ENCODE results near the gene CACHD1. TPM values are rescaled to one million over a fixed set of nuclear protein-coding genes. Genes with fewer than 3 reads are reported as not detected.
"Not testable (repeated sequence)": the region's sequence is repeated elsewhere in the genome, so short reads cannot be mapped to it uniquely, and the experiment has no call there.

The CACHD1 gene
- polyA plus RNA-seq, 3 donors from 2014 or later, result not detected

GRCh38 chr1:64594446-64594845 lies 124.5 kb downstream of the CACHD1 start:
- H3K4me1 Mint-ChIP-seq, result no peaks in the 10 kb centered on the region
- H3K27ac Mint-ChIP-seq, result no peak overlapping the region
- no peak overlapping the region for H3K4me3 Mint-ChIP-seq
- H3K36me3 Mint-ChIP-seq, result no peaks in the 10 kb centered on the region
- DNase-seq, result no peak
- H3K27me3 Mint-ChIP-seq (ENCODE audit: low read depth in 3 of 3), result peaks cover 4 to 7% (median 6%) of the 10 kb centered on the region in 3 donors
- no peaks in the 10 kb centered on the region for H3K9me3 Mint-ChIP-seq

DNA sequence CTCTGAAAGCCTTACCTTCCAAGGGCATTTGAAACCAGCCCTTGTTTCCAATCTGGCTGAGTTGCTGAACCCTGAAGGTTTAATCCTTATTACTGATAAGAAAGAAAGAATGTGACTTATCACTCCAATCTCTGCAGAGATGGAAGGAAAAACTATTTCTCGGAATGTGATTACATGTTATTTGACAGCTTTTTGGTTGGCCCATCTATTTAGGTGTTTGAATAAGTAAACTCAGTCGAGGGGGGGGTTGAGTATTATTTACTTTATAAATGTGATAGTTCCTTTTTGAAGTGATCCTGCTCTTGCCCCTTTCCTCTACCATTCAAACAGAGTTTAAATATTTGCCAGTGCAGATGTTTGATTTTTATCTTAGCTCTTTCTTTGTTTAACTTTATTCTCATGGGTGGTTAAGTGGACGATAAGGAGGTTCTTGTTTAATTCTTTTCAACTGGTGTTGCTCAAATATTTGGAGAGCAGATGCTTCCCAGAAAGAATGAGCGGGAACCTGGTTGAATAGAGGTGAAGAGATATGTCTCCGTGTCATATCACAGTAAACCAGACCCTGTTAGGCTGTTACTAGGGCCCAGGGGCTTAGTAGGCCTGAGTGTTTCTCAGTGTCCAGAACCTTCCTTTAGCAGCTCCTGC lies 126.1 kb downstream of the CACHD1 start:
- no peak for DNase-seq
- Mint-ChIP-seq H3K4me1 (no peaks in the 10 kb centered on the region), H3K9me3 (no peaks in the 10 kb centered on the region), H3K36me3 (no peaks in the 10 kb centered on the region), H3K27me3 (ENCODE audit: low read depth in 3 of 3) (peaks cover 5 to 7% (median 6%) of the 10 kb centered on the region in 3 donors), H3K4me3 (no peak overlapping the region), H3K27ac (no peak overlapping the region)

GRCh38 chr1:64597113-64597512 lies 127.2 kb downstream of the CACHD1 start:
- H3K36me3 Mint-ChIP-seq, result no peaks in the 10 kb centered on the region

DNA sequence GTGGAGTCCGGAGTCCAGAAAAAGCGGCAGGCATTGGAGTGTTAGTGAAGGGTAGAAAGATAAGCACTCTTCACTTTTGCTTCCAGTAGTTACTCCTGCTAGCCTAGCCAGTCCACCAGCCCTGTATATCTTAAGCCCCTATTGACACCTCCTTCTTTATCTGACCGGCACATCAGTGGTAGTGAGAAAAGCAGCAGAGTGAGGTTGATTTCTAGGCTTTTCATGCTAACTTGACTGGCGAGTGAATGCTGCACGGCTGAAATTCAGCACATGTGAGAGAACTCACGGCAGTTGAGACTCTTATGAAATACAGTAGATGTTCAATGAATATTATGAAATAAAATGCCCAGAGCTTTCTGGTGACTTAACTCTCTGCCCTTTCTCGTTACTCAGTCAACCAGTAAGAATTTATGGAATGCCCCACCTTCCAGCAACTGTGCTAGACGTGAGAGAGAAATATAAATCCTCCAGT lies 128.2 kb downstream of the CACHD1 start:
- Mint-ChIP-seq H3K9me3 (no peaks in the 10 kb centered on the region), H3K36me3 (no peaks in the 10 kb centered on the region), H3K4me3 (no peak overlapping the region), H3K27me3 (ENCODE audit: low read depth in 3 of 3) (peaks cover 1 to 6% (median 4%) of the 10 kb centered on the region in 3 donors), H3K27ac (no peak overlapping the region), H3K4me1 (no peaks in the 10 kb centered on the region)
- DNase-seq, result no peak

More at GRCh38 chr1:64597113-64597512, 127.2 kb downstream of the CACHD1 start:
- DNase-seq, result no peak
- Mint-ChIP-seq H3K27ac (no peak overlapping the region), H3K4me1 (no peaks in the 10 kb centered on the region), H3K9me3 (no peaks in the 10 kb centered on the region), H3K4me3 (no peak overlapping the region), H3K27me3 (ENCODE audit: low read depth in 3 of 3) (peaks cover 1 to 10% (median 4%) of the 10 kb centered on the region in 3 donors)

DNA sequence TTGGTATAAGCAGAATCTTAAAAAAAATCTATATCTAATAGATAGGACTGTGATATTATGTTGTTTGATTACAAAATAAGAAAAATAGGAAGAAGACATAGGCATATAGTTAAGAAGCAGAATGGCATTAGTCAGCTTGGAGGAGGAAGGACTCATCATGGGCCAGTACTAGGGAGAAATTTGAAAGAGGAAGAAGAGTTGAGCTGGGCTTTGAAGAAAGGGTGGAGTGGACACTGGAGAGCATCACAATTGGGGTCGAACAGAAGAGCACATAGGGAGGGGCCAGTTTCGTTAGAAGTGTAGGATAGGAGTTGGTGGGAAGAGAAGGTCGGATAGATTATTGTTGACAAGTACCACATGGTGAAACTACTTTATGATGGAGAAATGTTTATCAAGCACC lies 129.3 kb downstream of the CACHD1 start:
- Mint-ChIP-seq H3K27ac (no peak overlapping the region), H3K9me3 (no peaks in the 10 kb centered on the region), H3K36me3 (no peaks in the 10 kb centered on the region), H3K27me3 (ENCODE audit: low read depth in 3 of 3) (peaks cover 1 to 6% (median 4%) of the 10 kb centered on the region in 3 donors), H3K4me3 (no peak overlapping the region), H3K4me1 (no peaks in the 10 kb centered on the region)
- no peak for DNase-seq

- peaks cover 0 to 6% (median 4%) of the 10 kb centered on the region in 3 donors for H3K27me3 Mint-ChIP-seq (ENCODE audit: low read depth in 3 of 3)
- no peaks in the 10 kb centered on the region for H3K36me3 Mint-ChIP-seq
- no peak for DNase-seq
- H3K4me1 Mint-ChIP-seq, result no peaks in the 10 kb centered on the region
- H3K4me3 Mint-ChIP-seq, result no peak overlapping the region
- no peaks in the 10 kb centered on the region for H3K9me3 Mint-ChIP-seq
- no peak overlapping the region for H3K27ac Mint-ChIP-seq
These were observed 131.3 kb downstream of the CACHD1 start for GRCh38 chr1:64601207-64601606.

DNA sequence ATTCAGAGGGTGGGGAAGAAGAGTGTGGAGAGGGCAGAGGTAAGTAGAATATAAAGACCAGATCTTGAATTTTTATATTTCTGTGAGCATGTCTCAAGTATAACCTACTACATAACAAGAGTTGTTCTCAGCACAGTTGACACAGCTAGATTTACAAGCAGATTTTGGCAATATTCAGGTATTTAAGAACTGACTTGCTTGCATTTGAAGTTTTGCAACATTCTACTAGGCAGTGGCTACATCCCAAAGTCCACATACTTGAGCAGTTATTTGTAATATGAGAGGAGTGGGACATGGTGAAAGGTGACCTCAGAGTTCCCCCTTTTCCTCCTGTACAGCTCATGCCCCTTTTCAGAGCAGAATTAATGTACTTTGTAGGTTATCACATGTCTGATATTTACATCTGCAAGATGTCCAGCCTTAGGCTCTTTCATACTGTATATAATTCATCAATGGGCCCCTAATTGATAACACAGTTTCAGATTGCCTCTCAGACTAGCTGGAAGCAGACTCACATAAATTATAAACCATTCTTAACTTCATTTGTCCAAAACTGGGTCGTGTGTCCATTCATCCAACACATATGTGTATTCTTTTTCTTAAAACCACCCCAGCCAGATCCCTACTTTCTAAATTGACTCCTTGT lies 138.2 kb downstream of the CACHD1 start:
- Mint-ChIP-seq H3K27ac (no peak overlapping the region), H3K9me3 (no peaks in the 10 kb centered on the region), H3K4me3 (no peak overlapping the region), H3K4me1 (no peaks in the 10 kb centered on the region), H3K36me3 (no peaks in the 10 kb centered on the region), H3K27me3 (ENCODE audit: low read depth in 3 of 3) (peaks cover 0 to 5% (median 0%) of the 10 kb centered on the region in 3 donors)
- no peak for DNase-seq

GRCh38 chr1:64608651-64609048 lies 138.7 kb downstream of the CACHD1 start:
- no peak for DNase-seq
- H3K4me1 Mint-ChIP-seq, result no peaks in the 10 kb centered on the region

DNA sequence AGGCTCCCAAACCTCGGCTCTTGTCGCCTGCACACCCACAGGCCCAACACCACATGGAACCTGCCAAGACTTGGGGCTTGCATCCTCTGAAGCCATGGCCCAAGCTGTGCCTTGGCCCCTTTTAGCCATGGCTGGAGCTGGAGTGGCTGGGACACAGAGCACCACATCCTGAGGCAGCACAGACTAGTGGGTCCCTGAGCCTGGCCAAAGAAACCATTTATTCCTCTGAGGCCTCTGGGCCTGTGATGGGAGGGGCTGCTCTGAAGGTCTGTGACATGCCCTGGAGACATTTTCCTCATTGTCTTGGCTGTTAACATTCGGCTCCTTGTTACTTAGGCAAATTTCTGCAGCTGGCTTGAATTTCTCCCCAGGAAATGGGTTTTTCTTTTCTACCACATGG lies 141.0 kb downstream of the CACHD1 start:
- H3K9me3 Mint-ChIP-seq, H3K4me3 Mint-ChIP-seq, DNase-seq, H3K36me3 Mint-ChIP-seq, H3K4me1 Mint-ChIP-seq, H3K27ac Mint-ChIP-seq: not testable (repeated sequence)
- H3K27me3 Mint-ChIP-seq (ENCODE audit: low read depth in 3 of 3), result peaks cover 3 to 10% (median 4%) of the 10 kb centered on the region in 3 donors

More at GRCh38 chr1:64608651-64609048, 138.7 kb downstream of the CACHD1 start:
- peaks cover 0 to 5% (median 2%) of the 10 kb centered on the region in 3 donors for H3K27me3 Mint-ChIP-seq (ENCODE audit: low read depth in 3 of 3)
- peaks cover 0 to under 1% (median 0%) of the 10 kb centered on the region in 6 donors for H3K9me3 Mint-ChIP-seq
- H3K27ac Mint-ChIP-seq, result no peak overlapping the region
- no peaks in the 10 kb centered on the region for H3K36me3 Mint-ChIP-seq
- no peak overlapping the region for H3K4me3 Mint-ChIP-seq

- no peaks in the 10 kb centered on the region for H3K36me3 Mint-ChIP-seq
These were observed 146.1 kb downstream of the CACHD1 start for GRCh38 chr1:64616039-64616438.

GRCh38 chr1:64623750-64624191 lies 153.8 kb downstream of the CACHD1 start:
- Mint-ChIP-seq H3K9me3 (peaks cover 0 to 2% (median 0%) of the 10 kb centered on the region in 6 donors), H3K27ac (no peak overlapping the region), H3K36me3 (no peaks in the 10 kb centered on the region), H3K27me3 (ENCODE audit: low read depth in 3 of 3) (peaks cover 0 to 3% (median 0%) of the 10 kb centered on the region in 3 donors), H3K4me1 (peaks cover 0 to 11% of the 10 kb centered on the region in 2 donors), H3K4me3 (no peak overlapping the region)
- DNase-seq, result no peak

More at GRCh38 chr1:64616039-64616438, 146.1 kb downstream of the CACHD1 start:
- Mint-ChIP-seq H3K27me3 (ENCODE audit: low read depth in 3 of 3) (peaks cover 3 to 12% (median 4%) of the 10 kb centered on the region in 3 donors), H3K9me3 (peaks cover 0 to 4% (median 0%) of the 10 kb centered on the region in 6 donors), H3K4me3 (no peak overlapping the region), H3K4me1 (no peaks in the 10 kb centered on the region), H3K27ac (no peak overlapping the region)
- no peak for DNase-seq

DNA sequence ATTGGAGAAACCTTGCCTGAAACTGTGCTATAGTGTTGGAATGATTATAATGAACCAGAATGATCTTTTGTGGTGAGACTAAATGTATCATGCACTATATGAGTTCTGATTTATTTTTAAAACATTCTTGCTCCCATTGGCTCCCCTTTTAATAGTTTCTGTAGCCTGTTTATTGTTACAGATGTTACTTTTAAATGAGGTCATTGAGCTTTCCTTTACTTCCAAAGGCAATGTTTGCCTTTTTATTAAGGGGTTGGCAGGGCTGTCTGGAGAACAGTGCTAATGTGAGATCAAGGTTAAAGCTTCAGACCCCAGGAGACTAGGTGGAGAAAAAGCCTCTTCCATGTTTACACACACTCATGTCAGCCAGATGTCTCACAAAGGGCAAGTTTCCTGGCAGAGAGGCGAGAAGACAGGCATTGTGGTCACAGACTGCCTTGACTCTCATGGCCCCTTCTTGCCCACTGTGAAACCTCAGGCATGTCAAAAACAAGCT lies 154.3 kb downstream of the CACHD1 start:
- H3K36me3 Mint-ChIP-seq, result no peaks in the 10 kb centered on the region
- no peak overlapping the region for H3K27ac Mint-ChIP-seq
- DNase-seq, result peak in 1 of 3 donors; percentile 3
- peaks cover 0 to 11% of the 10 kb centered on the region in 2 donors for H3K4me1 Mint-ChIP-seq
- peak overlapping the region in 1 of 5 donors; percentile 3 for H3K4me3 Mint-ChIP-seq
- peaks cover 0 to 2% (median 0%) of the 10 kb centered on the region in 6 donors for H3K9me3 Mint-ChIP-seq
- peaks cover 0 to 3% (median 0%) of the 10 kb centered on the region in 3 donors for H3K27me3 Mint-ChIP-seq (ENCODE audit: low read depth in 3 of 3)

DNA sequence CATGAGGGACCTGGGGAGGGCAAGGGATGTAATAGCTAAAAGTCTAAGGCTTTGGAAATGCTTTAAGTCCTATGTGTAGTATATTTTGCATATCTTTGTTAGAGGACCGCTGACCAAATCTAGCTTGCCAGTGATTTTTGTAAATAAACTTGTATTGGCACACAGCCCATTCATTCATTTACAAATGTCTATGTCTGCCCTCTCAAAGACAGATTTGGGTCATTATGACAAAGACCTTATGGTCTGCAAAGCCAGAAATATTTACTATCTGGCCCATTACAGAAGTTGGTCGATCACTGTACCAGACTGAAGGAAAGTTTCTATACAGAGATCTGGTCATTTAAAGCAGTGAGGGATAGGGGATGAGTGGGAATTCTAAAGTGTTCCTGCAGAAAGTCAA lies 154.9 kb downstream of the CACHD1 start:
- no peak overlapping the region for H3K4me3 Mint-ChIP-seq
- no peaks in the 10 kb centered on the region for H3K9me3 Mint-ChIP-seq
- H3K27ac Mint-ChIP-seq, result no peak overlapping the region
- H3K27me3 Mint-ChIP-seq (ENCODE audit: low read depth in 3 of 3), result peaks cover 0 to 3% (median 0%) of the 10 kb centered on the region in 3 donors
- no peaks in the 10 kb centered on the region for H3K36me3 Mint-ChIP-seq
- DNase-seq, result no peak
- H3K4me1 Mint-ChIP-seq, result peaks cover 0 to 11% of the 10 kb centered on the region in 2 donors

GRCh38 chr1:64630611-64631010 lies 160.7 kb downstream of the CACHD1 start:
- no peak for DNase-seq
- H3K36me3 Mint-ChIP-seq, result no peaks in the 10 kb centered on the region
- peaks cover 0 to 10% of the 10 kb centered on the region in 2 donors for H3K4me1 Mint-ChIP-seq
- H3K27me3 Mint-ChIP-seq (ENCODE audit: low read depth in 3 of 3), result peaks cover 0 to 4% (median 0%) of the 10 kb centered on the region in 3 donors
- no peaks in the 10 kb centered on the region for H3K9me3 Mint-ChIP-seq
- H3K27ac Mint-ChIP-seq, result no peak overlapping the region
- H3K4me3 Mint-ChIP-seq, result peak overlapping the region in 2 of 5 donors; percentile 66 to 67
